DND-41 (cell line): ENCODE measurements around the gene RABEP1.

Source experiments
- EZH2 ChIP-seq: IDR thresholded peaks from 3 replicates; pipeline ENCODE4 v1.6.1; 2012; ENCODE audit warnings: borderline replicate concordance, low read depth, mild to moderate bottlenecking, moderate library complexity, low read length, inconsistent platforms; ENCODE audit not compliant: severe bottlenecking
- TF ChIP-seq, protein P1 (sequence below): IDR thresholded peaks from 2 replicates; pipeline ENCODE4 v1.5.1; 2012; ENCODE audit warnings: borderline replicate concordance, low read length, moderate library complexity, mild to moderate bottlenecking; ENCODE audit not compliant: poor library complexity, severe bottlenecking; ENCODE audit errors: extremely low read depth

DNA sequence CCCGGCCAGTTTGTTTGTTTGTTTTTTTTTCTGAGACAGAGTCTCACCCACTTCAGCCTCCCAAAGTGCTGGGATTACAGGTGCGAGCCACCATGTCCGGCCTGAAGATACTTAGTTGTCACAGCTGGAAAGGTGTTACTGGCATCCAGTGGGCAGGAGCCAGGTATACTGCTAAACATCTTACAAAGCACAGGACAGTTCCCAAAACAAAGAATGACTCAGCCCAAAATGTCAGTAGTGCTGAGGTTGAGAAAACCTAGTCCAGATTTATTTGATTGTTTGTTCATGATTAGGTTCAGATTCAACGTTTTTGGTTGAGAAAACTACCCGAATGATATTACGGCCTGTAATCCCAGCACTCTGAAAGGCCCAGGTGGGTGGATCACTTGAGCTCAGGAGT is 18.6 kb upstream of the RABEP1 start:
- TF ChIP-seq, protein P1, sequence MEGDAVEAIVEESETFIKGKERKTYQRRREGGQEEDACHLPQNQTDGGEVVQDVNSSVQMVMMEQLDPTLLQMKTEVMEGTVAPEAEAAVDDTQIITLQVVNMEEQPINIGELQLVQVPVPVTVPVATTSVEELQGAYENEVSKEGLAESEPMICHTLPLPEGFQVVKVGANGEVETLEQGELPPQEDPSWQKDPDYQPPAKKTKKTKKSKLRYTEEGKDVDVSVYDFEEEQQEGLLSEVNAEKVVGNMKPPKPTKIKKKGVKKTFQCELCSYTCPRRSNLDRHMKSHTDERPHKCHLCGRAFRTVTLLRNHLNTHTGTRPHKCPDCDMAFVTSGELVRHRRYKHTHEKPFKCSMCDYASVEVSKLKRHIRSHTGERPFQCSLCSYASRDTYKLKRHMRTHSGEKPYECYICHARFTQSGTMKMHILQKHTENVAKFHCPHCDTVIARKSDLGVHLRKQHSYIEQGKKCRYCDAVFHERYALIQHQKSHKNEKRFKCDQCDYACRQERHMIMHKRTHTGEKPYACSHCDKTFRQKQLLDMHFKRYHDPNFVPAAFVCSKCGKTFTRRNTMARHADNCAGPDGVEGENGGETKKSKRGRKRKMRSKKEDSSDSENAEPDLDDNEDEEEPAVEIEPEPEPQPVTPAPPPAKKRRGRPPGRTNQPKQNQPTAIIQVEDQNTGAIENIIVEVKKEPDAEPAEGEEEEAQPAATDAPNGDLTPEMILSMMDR: no peak
- TF ChIP-seq EZH2: no peak
